GM10266 (cell line): ENCODE measurements around the gene GSAP.
A peak's percentile ranks its signal among the peaks of the same experiment; 100 is the strongest.
"Not testable (repeated sequence)": the region's sequence is repeated elsewhere in the genome, so short reads cannot be mapped to it uniquely, and the experiment has no call there.

ENCODE experiments used
- DNase-seq: peaks from one replicate; pipeline ENCODE4 v3.0.0; 2012; ENCODE audit errors: extremely low spot score
- TF ChIP-seq, protein P1 (sequence below): IDR thresholded peaks from 2 replicates; pipeline ENCODE4 v1.5.1; 2012; ENCODE audit warnings: mild to moderate bottlenecking, low read depth; ENCODE audit not compliant: control insufficient read depth, insufficient read depth; ENCODE audit errors: missing control alignments

GSAP gene

DNA sequence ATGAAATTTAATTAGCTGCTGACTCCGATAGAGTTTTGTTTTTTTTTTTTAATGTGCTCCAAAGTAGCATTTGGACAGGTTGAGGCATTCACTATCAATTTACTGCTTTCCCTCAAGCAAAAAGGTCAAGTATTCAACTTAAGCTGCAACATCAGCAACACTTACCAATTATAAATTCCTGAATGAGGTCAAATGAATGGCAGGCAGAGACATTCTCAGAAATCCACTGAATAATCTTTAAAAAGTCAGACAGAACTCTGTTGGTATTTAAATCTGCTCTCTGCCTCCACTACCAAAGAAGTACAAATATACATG, 62.8 kb downstream of the GSAP start:
- TF ChIP-seq, protein P1, sequence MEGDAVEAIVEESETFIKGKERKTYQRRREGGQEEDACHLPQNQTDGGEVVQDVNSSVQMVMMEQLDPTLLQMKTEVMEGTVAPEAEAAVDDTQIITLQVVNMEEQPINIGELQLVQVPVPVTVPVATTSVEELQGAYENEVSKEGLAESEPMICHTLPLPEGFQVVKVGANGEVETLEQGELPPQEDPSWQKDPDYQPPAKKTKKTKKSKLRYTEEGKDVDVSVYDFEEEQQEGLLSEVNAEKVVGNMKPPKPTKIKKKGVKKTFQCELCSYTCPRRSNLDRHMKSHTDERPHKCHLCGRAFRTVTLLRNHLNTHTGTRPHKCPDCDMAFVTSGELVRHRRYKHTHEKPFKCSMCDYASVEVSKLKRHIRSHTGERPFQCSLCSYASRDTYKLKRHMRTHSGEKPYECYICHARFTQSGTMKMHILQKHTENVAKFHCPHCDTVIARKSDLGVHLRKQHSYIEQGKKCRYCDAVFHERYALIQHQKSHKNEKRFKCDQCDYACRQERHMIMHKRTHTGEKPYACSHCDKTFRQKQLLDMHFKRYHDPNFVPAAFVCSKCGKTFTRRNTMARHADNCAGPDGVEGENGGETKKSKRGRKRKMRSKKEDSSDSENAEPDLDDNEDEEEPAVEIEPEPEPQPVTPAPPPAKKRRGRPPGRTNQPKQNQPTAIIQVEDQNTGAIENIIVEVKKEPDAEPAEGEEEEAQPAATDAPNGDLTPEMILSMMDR, result no peak
- no peak for DNase-seq

DNA sequence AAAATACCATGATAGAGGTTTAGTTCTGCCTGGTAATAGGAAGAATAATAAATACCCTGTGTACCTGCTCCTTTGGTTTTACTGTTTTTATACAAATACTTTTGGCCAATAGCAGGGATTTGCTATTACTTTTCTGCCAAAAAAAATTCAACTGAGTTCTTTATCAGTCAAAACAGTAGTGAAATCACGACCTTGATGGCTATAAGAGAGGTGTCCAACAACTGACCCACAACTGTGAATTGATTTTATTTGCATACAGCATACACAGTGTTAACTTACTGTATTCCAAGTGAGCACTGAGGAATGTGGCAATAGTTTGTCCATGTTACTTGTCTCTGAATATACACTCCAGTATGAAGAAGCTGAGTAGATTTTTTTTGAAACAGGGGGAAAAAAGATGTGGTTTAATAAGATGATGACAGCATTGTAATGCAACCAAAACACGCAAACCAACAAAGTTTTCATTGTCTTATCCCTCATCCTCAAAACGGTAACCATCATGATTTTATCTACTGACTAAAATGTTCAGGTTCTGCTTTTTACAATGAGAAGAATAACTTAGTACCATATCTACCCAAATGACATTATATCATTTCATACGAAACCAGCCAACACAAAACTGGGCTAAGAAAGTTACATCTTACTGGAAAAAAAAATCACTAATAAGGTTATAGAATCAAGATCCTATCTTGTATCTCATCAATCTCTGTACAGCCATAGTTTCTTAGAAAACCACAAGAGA, 63.3 kb downstream of the GSAP start:
- TF ChIP-seq, protein P1, result no peak
- no peak for DNase-seq

DNA sequence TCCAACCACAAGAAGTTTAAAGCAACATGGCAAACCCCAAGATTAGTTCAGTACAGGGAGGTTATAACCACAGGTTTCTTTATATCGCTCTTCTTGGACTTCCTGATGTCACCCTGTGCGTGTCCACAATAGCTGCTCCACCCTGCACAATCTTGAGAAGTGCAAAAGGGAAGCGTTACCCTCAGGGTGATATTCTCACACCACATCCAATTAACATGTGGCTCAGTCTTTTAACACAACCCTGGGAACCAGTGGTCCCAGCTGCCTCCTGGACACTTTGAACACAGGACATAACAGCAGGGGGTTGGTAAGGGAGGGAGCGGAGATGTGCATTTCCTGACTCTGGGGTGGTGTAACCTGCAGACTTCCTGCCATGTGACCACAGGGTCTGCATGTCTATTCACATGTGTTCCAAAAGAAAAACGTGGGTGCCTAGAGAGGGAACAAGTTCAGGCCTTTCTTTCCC, 64.6 kb downstream of the GSAP start:
- DNase-seq, result peak; percentile 60
- TF ChIP-seq, protein P1, result no peak

DNA sequence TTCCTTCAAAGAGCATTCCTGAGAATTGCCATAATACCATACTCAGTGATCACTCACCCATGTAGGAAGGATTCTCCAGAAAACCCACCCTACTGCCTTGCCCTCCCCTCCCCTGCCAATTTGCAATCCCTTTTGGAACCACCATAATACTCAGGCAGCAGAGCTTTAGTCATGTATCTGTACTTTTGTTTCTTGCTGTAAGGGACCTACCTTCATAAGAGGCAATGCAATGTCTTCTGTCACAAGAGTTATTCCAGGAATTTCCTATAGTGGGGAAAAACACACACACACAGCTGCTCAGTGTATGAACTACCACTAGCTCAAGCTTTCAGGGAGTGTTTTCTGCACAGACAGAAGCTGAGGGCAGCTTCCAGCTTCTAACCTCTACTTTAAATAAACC, 67.0 kb downstream of the GSAP start:
- DNase-seq, result no peak
- TF ChIP-seq, protein P1, result no peak

DNA sequence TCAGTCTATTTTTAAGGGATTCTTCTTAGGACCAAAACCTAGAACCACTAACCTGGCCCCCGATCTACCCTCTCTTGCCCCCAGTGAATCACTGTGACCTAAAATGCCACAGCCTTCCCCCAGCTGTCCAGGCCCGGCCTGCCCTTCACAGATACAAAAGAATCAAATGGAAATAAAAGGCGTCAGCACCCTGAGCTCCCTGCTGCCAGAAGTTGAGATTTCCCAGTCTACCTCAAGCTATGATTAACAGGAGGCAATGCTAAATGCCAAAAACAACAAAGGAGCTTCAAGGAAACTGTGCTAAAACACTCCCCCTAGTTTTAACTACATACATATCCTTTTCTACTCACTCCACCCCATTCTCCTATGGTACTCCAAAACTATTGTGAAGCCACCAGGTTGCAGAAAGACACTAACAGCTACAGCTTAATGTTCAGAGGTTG, 67.8 kb downstream of the GSAP start:
- no peak for DNase-seq
- TF ChIP-seq, protein P1, result no peak

DNA sequence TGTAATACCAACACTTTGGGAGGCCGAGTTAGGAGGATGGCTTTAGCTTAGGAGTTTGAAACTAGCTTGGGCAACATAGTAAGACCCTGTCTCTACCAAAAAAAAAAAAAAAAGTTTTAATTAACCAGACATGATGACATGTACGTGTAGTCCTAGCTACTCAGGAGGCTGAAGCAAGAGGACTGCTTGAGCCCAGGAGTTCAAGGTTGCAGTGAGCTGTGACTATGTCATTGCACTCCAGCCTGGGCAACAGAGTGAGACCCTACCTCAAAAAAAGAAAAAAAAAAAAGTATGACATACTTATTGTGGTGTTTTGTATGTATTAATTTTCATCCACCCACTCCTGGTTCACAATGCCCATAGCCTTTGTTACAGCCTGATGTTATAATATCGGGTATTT, 69.7 kb downstream of the GSAP start:
- TF ChIP-seq, protein P1, result no peak
- DNase-seq, result no peak

DNA sequence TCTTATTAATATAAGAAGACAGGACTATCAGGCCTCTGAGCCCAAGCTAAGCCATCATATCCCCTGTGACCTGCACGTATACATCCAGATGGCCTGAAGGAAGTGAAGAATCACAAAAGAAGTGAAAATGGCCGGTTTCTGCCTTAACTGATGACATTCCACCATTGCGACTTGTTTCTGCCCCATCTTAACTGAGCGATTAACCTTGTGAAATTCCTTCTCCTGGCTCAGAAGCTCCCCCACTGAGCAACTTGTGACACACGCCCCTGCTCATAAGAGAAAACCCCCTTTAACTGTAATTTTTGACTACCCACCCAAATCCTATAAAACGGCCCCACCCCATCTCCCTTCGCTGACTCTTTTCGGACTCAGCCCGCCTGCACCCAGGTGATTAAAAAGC, 70.7 kb downstream of the GSAP start:
- DNase-seq, result not testable (repeated sequence)

DNA sequence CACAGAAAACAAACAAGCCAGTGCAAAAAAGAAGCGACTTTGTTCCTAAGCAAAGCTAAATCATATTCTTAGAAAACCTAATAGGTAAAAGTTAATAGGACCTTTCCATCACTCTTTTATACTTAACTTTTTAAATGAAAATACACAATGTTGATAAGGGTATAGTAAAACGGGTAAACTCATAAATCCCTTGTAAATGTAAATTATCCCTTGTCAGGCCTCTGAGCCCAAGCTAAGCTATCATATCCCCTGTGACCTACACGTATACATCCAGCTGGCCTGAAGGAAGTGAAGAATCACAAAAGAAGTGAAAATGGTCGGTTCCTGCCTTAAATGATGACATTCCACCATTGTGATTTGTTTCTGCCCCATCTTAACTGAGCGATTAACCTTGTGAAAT, 76.4 kb downstream of the GSAP start:
- DNase-seq, result no peak
- TF ChIP-seq, protein P1, result no peak
